GM21576 (cell line): Measurements from ENCODE around the gene GAMT.

Source experiments
- ATAC-seq: cut with Tn5 transposase; IDR thresholded peaks from one replicate; pipeline ENCODE4 v1.9.1; 2021; ENCODE audit warnings: mild to moderate bottlenecking, moderate library complexity; ENCODE audit not compliant: unreplicated experiment

GAMT gene

GRCh38 chr19:1369214-1369805 is 32.0 kb downstream of the GAMT start:
- no peak for ATAC-seq

GRCh38 chr19:1366899-1367870 is 34.2 kb downstream of the GAMT start:
- ATAC-seq, result no peak

DNA sequence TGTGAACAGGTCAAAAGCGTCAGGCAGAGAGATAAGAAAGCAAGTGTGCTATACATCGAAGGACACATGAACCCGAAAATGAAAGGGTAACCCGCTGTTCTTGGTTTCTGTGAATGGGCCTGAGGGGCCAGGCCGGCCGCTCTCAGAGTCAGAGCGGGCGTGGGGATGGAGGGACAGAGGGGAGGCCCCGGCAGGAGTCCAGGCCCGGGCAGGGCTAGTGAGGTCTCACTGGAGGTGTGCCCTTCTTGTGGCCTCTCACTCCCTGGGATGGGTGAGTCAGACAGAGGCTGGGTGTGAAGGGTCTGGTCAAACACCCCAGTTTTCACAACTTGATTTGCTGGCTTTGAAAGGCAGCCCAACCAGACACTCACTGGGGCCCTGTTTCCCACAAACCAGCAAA is 35.0 kb downstream of the GAMT start:
- no peak for ATAC-seq

- no peak for ATAC-seq
Observed at GRCh38 chr19:1365319-1366269, 35.7 kb downstream of the GAMT start.

DNA sequence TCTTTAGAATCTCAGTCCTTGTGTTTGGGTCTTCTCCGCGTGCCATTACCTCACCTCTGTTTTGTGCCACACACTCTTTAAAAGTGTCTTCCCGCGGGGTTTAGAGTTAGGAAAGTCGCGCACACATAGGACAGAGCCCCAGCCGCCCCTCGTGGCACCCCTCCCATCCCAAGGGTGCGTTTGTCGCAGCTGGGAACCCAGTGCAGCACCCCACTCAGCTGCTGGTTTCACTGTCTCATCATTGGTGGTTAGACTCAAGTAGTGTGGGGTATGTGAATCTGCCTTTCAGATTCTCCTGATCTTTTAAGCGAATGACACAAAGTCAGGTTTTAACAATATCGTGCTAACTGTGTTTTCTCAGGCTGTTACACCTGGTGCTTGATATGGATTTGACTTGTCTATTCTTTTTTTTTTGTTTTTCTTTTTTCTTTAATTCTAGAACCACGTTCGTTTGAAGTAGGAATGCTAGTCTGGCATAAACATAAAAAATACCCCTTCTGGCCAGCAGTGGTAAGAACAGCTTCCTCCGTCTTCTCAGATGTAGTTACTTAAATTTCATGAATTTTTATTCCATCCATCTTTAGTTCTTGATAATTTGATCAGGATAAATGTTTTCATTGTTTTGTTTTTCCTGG is 37.2 kb downstream of the GAMT start:
- ATAC-seq, result no peak

GRCh38 chr19:1363599-1363998 is 37.7 kb downstream of the GAMT start:
- ATAC-seq, result no peak

- ATAC-seq, result no peak
Observed at GRCh38 chr19:1362387-1363257, 38.7 kb downstream of the GAMT start.

GRCh38 chr19:1361601-1362386 is 39.5 kb downstream of the GAMT start:
- no peak for ATAC-seq

DNA sequence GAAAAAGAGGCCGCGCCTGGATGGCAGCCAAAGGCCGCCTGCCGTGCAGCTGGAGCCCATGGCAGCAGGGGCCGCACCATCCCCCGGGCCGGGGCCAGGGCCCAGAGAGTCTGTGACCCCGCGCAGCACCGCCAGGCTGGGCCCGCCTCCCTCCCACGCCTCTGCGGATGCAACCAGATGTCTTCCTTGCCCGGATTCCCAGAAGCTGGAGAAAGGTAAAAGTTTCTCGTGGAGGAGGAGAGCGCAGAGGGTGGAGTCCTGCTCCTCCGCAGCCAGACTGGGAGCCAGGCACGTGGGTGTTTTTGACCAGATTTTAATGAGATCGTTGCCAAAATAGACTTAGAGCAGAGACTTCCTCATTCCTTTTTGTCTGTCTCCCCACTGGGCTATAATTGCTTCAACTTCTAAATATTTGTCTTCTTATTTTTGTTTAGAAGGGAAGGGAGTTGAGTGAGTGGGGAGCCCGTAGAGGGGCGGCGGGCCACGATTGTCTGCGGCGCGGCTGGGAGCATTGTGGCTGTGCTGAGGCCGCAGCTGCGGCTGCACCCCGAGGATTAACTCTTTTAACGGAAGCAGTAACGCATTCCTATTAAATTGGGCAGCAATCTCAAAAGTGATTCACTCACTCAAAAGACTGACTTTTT is 40.4 kb downstream of the GAMT start:
- ATAC-seq, result no peak

DNA sequence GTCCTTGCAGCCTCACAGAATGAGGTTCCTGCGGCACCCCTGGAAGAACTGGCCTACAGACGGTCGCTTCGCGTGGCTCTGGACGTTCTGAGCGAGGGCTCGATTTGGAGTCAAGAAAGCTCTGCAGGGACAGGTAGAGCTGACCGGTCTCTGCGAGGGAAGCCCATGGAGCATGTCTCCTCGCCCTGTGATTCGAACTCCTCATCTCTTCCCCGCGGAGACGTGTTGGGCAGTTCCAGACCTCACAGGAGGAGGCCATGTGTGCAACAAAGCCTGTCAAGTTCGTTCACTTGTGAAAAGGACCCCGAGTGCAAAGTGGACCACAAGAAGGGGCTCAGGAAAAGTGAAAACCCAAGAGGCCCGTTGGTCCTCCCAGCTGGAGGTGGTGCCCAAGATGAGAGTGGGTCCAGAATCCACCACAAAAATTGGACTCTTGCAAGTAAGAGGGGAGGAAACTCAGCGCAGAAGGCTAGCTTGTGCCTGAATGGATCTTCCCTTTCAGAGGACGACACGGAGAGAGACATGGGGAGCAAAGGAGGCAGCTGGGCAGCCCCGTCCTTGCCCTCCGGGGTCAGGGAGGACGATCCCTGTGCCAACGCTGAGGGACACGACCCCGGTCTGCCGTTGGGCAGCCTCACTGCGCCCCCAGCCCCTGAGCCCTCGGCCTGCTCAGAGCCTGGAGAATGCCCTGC is 41.1 kb downstream of the GAMT start:
- no peak for ATAC-seq

DNA sequence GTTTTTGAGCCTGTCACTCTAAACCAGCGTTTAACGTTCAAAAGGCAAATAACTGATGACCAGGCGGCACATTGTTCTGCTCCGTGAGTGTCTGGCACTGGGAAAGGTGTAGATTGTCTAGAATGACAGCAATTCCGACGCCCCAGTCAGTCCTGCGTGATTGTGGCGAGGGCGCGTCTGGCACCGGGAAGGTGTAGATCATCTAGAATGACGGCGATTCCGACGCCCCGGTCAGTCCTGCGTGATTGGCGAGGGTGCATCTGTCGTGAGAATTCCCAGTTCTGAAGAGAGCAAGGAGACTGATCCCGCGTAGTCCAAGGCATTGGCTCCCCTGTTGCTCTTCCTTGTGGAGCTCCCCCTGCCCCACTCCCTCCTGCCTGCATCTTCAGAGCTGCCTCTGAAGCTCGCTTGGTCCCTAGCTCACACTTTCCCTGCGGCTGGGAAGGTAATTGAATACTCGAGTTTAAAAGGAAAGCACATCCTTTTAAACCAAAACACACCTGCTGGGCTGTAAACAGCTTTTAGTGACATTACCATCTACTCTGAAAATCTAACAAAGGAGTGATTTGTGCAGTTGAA is 43.7 kb downstream of the GAMT start:
- no peak for ATAC-seq

- no peak for ATAC-seq
Observed at GRCh38 chr19:1356508-1356865, 44.9 kb downstream of the GAMT start.

DNA sequence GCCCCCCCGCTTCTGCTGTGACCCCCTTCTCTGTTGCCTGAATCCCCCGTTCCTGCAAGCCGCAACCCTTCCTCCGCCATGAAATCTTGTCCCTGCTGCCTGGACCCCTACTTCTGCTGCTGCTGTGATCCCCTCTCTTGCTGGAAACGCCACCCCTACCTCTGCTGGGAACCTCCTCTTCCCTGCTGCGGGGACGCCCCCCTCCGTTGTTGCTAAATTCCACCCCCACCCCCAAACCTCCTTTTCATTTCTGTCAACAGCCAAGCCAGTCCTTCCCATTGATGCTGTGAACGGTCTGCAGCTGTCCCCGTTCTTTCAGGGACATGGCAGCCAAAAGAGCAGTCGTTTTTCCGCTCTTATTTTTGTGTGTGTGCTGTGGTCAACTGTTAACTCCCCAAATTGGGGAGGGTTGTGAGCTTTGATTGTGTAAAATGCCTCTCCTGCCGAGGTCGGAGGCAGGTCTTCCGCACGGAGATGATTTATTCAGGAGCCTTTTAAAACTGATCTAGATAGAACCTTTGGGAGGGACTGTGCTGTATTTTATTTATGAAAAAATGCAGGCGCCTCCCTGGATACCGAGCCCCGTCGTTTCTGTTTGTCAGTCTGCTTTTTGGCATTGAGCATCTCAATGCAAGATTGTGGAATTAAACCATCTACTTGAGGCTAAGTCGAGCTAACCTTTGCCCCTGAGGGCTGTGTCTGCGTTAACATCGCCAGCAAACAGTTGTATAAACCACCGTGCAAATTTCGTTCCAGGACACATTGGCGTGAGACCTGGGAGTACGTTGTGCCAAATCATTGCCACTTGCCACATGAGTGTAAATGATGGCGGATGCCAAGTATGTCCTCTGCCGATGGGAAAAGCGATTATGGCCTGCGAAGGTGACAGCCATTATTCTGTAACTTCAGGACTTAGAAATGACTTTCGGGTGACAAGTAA is 45.5 kb downstream of the GAMT start:
- no peak for ATAC-seq

DNA sequence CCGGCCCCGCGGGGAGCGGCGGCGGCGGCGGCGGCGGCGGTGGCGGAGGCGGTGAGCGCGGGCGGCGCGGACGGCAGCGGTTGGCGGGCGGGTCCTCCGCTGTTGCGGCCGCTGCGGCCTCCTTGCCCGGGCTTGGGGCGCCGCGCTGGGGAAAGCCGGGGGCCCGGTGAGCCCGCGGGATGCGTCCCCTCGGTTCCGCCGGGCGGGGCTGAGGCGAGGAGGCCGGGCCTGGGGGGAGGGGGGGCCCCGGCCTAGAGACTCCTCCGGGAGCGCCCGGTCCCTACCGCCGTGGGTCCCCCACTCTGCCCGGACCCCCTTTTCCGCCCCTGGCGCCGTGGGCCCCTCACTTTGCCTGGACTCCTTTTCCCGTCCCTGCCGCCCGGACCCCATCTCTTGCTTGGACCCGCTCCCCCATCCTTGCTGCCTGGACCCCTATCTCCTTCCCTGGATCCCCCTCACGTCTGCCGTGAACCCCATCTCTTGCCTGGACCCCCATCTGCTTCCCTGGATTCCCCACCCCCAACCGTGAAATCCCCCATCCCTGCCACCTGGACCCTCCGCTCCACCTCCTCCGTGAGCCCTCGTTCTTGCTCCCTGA is 46.3 kb downstream of the GAMT start:
- peak; percentile 37 for ATAC-seq

- ATAC-seq, result no peak
Observed at GRCh38 chr19:1353144-1353543, 48.2 kb downstream of the GAMT start.

DNA sequence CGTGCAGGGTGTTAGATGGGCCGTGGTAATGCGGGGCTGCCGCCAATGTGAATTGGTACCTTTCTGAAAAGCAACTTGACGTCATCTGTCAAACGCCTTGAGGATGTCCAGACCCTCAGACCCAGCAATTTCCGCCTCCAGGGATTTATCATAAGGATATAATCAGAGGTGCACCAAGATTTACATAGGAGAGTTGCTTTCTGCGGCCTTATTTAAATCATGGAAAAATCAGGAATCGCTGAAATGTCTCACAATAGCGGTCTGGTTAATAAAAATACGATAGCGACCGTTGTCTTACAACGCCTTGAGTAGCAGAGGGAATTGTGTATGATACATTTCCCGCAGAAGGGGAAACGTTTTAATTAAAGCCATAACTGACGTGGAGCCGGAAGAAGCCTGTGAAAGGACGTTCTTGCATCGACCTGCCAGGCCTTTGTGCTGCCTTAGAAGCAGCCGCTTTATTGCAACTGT is 49.9 kb downstream of the GAMT start:
- no peak for ATAC-seq
